IMR-90 (cell line): ENCODE measurements around the gene ENAH. TPM values are rescaled to one million over a fixed set of nuclear protein-coding genes. Genes with fewer than 3 reads are reported as not detected.

ENCODE experiments used
- ATAC-seq: fragments of 200-7000 bp; cut with Tn5 transposase; 2 replicates; pipeline ENCODE4 v1.9.1; 2020; ENCODE audit warnings: low read depth, mild to moderate bottlenecking, moderate library complexity
- BruUV-seq: library from RNA; stranded (reverse); fragments of 400-500 nt; replicated peaks from 2 replicates; lab custom pipeline; 2021; lab: Mats Ljungman, UMichigan
- CTCF ChIA-PET: fragments of 300-600 bp; formaldehyde crosslinking; extraction: SDS; loops from one replicate; lab custom pipeline; 2021; ENCODE audit warnings: antibody characterized with exemption; lab: Yijun Ruan, JAX
- POLR2A ChIA-PET: fragments of 300-600 bp; sonication (Branson Sonifier 250); formaldehyde crosslinking; loops from one replicate; lab custom pipeline; 2022; ENCODE audit warnings: antibody characterized with exemption; ENCODE audit not compliant: unreplicated experiment; lab: Charles Lee
- DNase-seq: peaks from one replicate; pipeline ENCODE4 v3.0.0; 2013
- H2AFZ ChIP-seq: replicated peaks from 2 replicates; pipeline ENCODE3; 2013; ENCODE audit warnings: low read length, mild to moderate bottlenecking; ENCODE audit not compliant: poor library complexity
- H2AK5ac ChIP-seq: 2 replicates; pipeline ENCODE4 v1.6.1; 2013; ENCODE audit warnings: low read depth, low read length, inconsistent platforms
- H2AK9ac ChIP-seq: replicated peaks from 2 replicates; pipeline ENCODE3; 2013; ENCODE audit warnings: mild to moderate bottlenecking, low read depth, low read length, moderate library complexity; ENCODE audit not compliant: poor library complexity
- H2BK120ac ChIP-seq: 2 replicates; pipeline ENCODE4 v1.6.1; 2013; ENCODE audit warnings: low read depth, low read length, inconsistent platforms
- H2BK15ac ChIP-seq: 3 replicates; pipeline ENCODE4 v1.6.1; 2013; ENCODE audit warnings: low read depth, low read length, inconsistent platforms
- H2BK20ac ChIP-seq: 2 replicates; pipeline ENCODE4 v1.6.1; 2013; ENCODE audit warnings: low read depth, mild to moderate bottlenecking, inconsistent platforms, low read length, moderate library complexity
- H2BK5ac ChIP-seq: 2 replicates; pipeline ENCODE4 v1.6.1; 2013; ENCODE audit warnings: mild to moderate bottlenecking, low read depth, low read length, inconsistent platforms; ENCODE audit not compliant: poor library complexity, severe bottlenecking
- H3K14ac ChIP-seq: replicated peaks from 2 replicates; pipeline ENCODE4 v1.6.1; 2013; ENCODE audit warnings: low read depth, low read length, inconsistent platforms
- H3K18ac ChIP-seq: 2 replicates; pipeline ENCODE4 v1.6.1; 2013; ENCODE audit warnings: low read depth, low read length, control low read depth
- H3K23ac ChIP-seq: 2 replicates; pipeline ENCODE4 v1.6.1; 2013; ENCODE audit warnings: low read depth, low read length, inconsistent platforms
- H3K27ac ChIP-seq: 2 replicates; pipeline ENCODE4 v1.5.1; 2013; ENCODE audit warnings: mild to moderate bottlenecking, control low read depth, low read length; ENCODE audit not compliant: insufficient read depth
- H3K27me3 ChIP-seq: 2 replicates; pipeline ENCODE4 v1.6.1; 2013; ENCODE audit warnings: low read length; ENCODE audit not compliant: control insufficient read depth, insufficient read depth
- H3K36me3 ChIP-seq: 2 replicates; pipeline ENCODE4 v1.6.1; 2013; ENCODE audit warnings: low read length, mixed read lengths; ENCODE audit not compliant: control insufficient read depth, insufficient read depth
- H3K4ac ChIP-seq: 2 replicates; pipeline ENCODE4 v1.6.1; 2013; ENCODE audit warnings: low read depth, low read length, inconsistent platforms
- H3K4me1 ChIP-seq: 2 replicates; pipeline ENCODE4 v1.6.1; 2013; ENCODE audit warnings: low read length, mixed read lengths; ENCODE audit not compliant: control insufficient read depth, insufficient read depth
- H3K4me2 ChIP-seq: 2 replicates; pipeline ENCODE4 v1.6.1; 2013; ENCODE audit warnings: low read depth, mild to moderate bottlenecking, control low read depth, low read length, moderate library complexity
- H3K4me3 ChIP-seq: 2 replicates; pipeline ENCODE4 v1.5.1; 2013; ENCODE audit warnings: low read depth, mild to moderate bottlenecking, control low read depth, low read length, moderate library complexity; ENCODE audit not compliant: insufficient read depth
- H3K56ac ChIP-seq: 2 replicates; pipeline ENCODE4 v1.6.1; 2013; ENCODE audit warnings: low read length, inconsistent platforms; ENCODE audit not compliant: insufficient read depth; ENCODE audit errors: extremely low read depth
- H3K79me1 ChIP-seq, 2 experiments: 2 replicates each; pipeline ENCODE4 v1.6.1; 2013; ENCODE audit warnings: low read length in 2 of 2, inconsistent platforms in 1 of 2, low read depth in 1 of 2
- H3K9ac ChIP-seq: 2 replicates; pipeline ENCODE4 v1.6.1; 2013; ENCODE audit warnings: low read depth, low read length, control low read depth
- H3K9me1 ChIP-seq: 2 replicates; pipeline ENCODE4 v1.6.1; 2013; ENCODE audit warnings: low read length, inconsistent platforms; ENCODE audit not compliant: insufficient read depth
- H3K9me3 ChIP-seq: 2 replicates; pipeline ENCODE4 v1.6.1; 2013; ENCODE audit warnings: low read length; ENCODE audit not compliant: control insufficient read depth, insufficient read depth
- H4K20me1 ChIP-seq: 2 replicates; pipeline ENCODE4 v1.6.1; 2013; ENCODE audit warnings: low read length, inconsistent platforms; ENCODE audit not compliant: insufficient read depth
- H4K5ac ChIP-seq: 2 replicates; pipeline ENCODE4 v1.6.1; 2013; ENCODE audit warnings: mild to moderate bottlenecking, low read depth, low read length, control low read depth
- H4K8ac ChIP-seq, 2 experiments: 2 replicates each; pipeline ENCODE4 v1.6.1; 2013; ENCODE audit warnings: low read depth in 2 of 2, low read length in 2 of 2, control low read depth in 1 of 2, inconsistent platforms in 1 of 2
- H4K91ac ChIP-seq: 2 replicates; pipeline ENCODE4 v1.6.1; 2013; ENCODE audit warnings: low read depth, low read length, inconsistent platforms; ENCODE audit not compliant: insufficient read depth
- CEBPB ChIP-seq: IDR thresholded peaks from 2 replicates; pipeline ENCODE4 v1.6.1; 2012; ENCODE audit warnings: low read depth, low read length, improper control_type of control experiment
- CHD1 ChIP-seq: IDR thresholded peaks from 2 replicates; pipeline ENCODE4 v1.6.1; 2012; ENCODE audit warnings: low read depth, low read length, improper control_type of control experiment
- CTCF ChIP-seq: conservative IDR thresholded peaks from 2 replicates; pipeline ENCODE4 v1.5.1; 2012; ENCODE audit warnings: mild to moderate bottlenecking, low read depth, low read length, improper control_type of control experiment
- MAFK ChIP-seq: IDR thresholded peaks from 2 replicates; pipeline ENCODE4 v1.6.1; 2012; ENCODE audit warnings: low read depth, low read length, improper control_type of control experiment
- MAZ ChIP-seq: IDR thresholded peaks from 2 replicates; pipeline ENCODE4 v1.6.1; 2012; ENCODE audit warnings: low read depth, mild to moderate bottlenecking, low read length, improper control_type of control experiment, moderate library complexity, borderline replicate concordance
- MXI1 ChIP-seq: IDR thresholded peaks from 2 replicates; pipeline ENCODE4 v1.6.1; 2012; ENCODE audit warnings: low read depth, mild to moderate bottlenecking, low read length, moderate library complexity, borderline replicate concordance
- NFE2L2 ChIP-seq: fragments of 150-350 bp; IDR thresholded peaks from 2 replicates; pipeline ENCODE4 v1.6.1; 2016; ENCODE audit warnings: low read depth, mild to moderate bottlenecking, low read length
- POLR2A ChIP-seq: IDR thresholded peaks from 2 replicates; pipeline ENCODE4 v1.6.1; 2012; ENCODE audit warnings: mild to moderate bottlenecking, low read depth, low read length
- RFX5 ChIP-seq: IDR thresholded peaks from 2 replicates; pipeline ENCODE4 v1.8.0; 2012; ENCODE audit warnings: low read depth, mild to moderate bottlenecking, low read length, moderate library complexity
- WGBS, 2 experiments: methylation state at CpG; one replicate each; pipeline versions ENCODE4 v1.1.5 to v1.1.7; 2013; ENCODE audit warnings: missing lambda C conversion rate in 2 of 2; ENCODE audit not compliant: insufficient read length in 1 of 2; ENCODE audit errors: extremely low coverage in 2 of 2; 5-methylcytosine and 5-hydroxymethylcytosine counted together
- dilution Hi-C: fragments of 300-500 bp; cut with HindIII; formaldehyde crosslinking; loops from one replicate; pipeline ENCODE4 v1.14.3; 2018; ENCODE audit warnings: low sequenced_read_pairs; ENCODE audit not compliant: unreplicated experiment
- in situ Hi-C: fragments of 300-500 bp; cut with MboI; formaldehyde crosslinking; loops from 3 replicates; pipeline ENCODE4 v1.14.3; 2019; ENCODE audit warnings: low sequenced_read_pairs, inconsistent platforms, mixed read lengths
- intact Hi-C: fragments of 100-400 bp; cut with micrococcal nuclease; formaldehyde crosslinking; loops from 2 replicates; pipeline ENCODE4 v1.10.0; 2022
- polyA plus RNA-seq, 3 experiments: library from polyadenylated mRNA; depleted of rRNA; stranded (reverse); fragments of >200 nt; gene quantifications; 2 replicates each; pipeline ENCODE4 v1.2.3, GENCODE V29; 2012; ENCODE audit warnings: low replicate concordance in 1 of 3
- total RNA-seq: library from RNA; depleted of rRNA; stranded (reverse); fragments of >200 nt; gene quantifications from 2 replicates; pipeline ENCODE4 v1.2.3, GENCODE V29; 2012
- TF ChIP-seq, protein P1 (sequence below): fragments of 150-350 bp; IDR thresholded peaks from 2 replicates; pipeline ENCODE4 v1.6.1; 2016; ENCODE audit warnings: low read depth, mild to moderate bottlenecking, low read length, moderate library complexity, borderline replicate concordance

The ENAH gene
- total and polyA plus RNA-seq, 2 of the 4 experiments (the other 2 are of a cell fraction), result 61.3 to 86.9 TPM

- Histone ChIP-seq H3K4ac (no peak overlapping the region), H3K23ac (no peak overlapping the region), H4K91ac (no peak overlapping the region), H3K9ac (no peak overlapping the region), H3K79me1 (no peaks in the 10 kb centered on the region), H3K56ac (no peak overlapping the region), H3K9me3 (no peaks in the 10 kb centered on the region), H2BK120ac (no peak overlapping the region), H3K4me1 (no peaks in the 10 kb centered on the region; the same call in 1 of the 2 replicates), H2AK5ac (no peak overlapping the region), H3K4me3 (no peak overlapping the region), H2AK9ac (no peak overlapping the region), H3K27me3 (no peaks in the 10 kb centered on the region), H4K5ac (no peak overlapping the region), H2BK5ac (no peak overlapping the region), H4K8ac (no peak overlapping the region), H3K27ac (no peak overlapping the region), H3K9me1 (no peaks in the 10 kb centered on the region; the same call in 1 of the 2 replicates), H4K20me1 (no peaks in the 10 kb centered on the region), H3K4me2 (no peak overlapping the region), H3K18ac (no peak overlapping the region), H2BK15ac (no peak overlapping the region), H2AFZ (no peak overlapping the region), H3K14ac (no peak overlapping the region), H2BK20ac (no peak overlapping the region), H3K36me3 (no peaks in the 10 kb centered on the region)
- TF ChIP-seq CEBPB (no peak), NFE2L2 (no peak), MXI1 (no peak), POLR2A (no peak), CHD1 (no peak), MAZ (no peak), CTCF (no peak), MAFK (no peak), RFX5 (no peak)
- TF ChIP-seq, protein P1, sequence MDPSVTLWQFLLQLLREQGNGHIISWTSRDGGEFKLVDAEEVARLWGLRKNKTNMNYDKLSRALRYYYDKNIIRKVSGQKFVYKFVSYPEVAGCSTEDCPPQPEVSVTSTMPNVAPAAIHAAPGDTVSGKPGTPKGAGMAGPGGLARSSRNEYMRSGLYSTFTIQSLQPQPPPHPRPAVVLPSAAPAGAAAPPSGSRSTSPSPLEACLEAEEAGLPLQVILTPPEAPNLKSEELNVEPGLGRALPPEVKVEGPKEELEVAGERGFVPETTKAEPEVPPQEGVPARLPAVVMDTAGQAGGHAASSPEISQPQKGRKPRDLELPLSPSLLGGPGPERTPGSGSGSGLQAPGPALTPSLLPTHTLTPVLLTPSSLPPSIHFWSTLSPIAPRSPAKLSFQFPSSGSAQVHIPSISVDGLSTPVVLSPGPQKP, result no peak
- in situ Hi-C loops (no loop called here), intact Hi-C loops (no loop called here), dilution Hi-C loops (no loop called here)
- WGBS, 2 experiments, result no CpG with 5 or more reads among the region's 4 CpGs
- BruUV-seq, result no TSS peak
- DNase-seq, result no peak
- ChIA-PET POLR2A (no interaction called here), CTCF (no interaction called here)
- ATAC-seq, result no peak
These were observed 13.6 kb upstream of the ENAH start for GRCh38 chr1:225666495-225666894.
